ENCODE measurements around the gene PRDM16. TPM values are rescaled to one million over a fixed set of nuclear protein-coding genes. Genes with fewer than 3 reads are reported as not detected.

PRDM16 gene
- total RNA-seq, 1 donor from 2014 or later = not detected

- no peak for DNase-seq (ENCODE audit: low read depth)
Observed at GRCh38 chr1:3363756-3364155, 294.8 kb downstream of the PRDM16 start.

GRCh38 chr1:3364551-3364950, 295.5 kb downstream of the PRDM16 start:
- no peak for DNase-seq (ENCODE audit: low read depth)

- no peak for DNase-seq (ENCODE audit: low read depth)
Observed at GRCh38 chr1:3364983-3365382, 296.0 kb downstream of the PRDM16 start.

DNA sequence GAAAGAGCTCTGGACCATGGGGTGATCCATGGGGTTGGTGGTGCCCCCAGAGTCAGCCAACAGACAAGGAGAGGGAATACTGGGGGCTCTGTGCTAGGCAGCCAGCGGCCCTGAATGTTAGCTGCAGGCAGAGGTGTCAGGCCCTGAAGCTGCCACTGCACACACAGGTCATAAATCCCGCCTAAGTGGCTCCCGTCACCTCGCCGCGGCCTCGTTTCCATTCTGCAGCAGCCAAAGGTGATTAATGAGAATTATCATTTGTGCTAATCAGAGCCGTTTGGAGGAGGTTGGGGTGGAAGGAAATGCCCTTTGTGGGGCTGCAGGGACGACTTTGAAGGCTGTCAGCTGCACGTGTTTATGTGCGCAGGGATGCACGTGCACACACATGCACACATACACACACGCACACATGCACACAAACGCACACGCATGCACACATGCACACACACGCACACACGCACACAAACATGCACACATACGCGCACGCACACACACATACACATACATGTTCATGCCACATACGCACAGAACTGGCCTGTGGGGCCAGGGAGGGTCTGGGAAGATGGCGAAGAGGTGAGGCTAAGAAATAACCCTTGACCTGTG, 296.6 kb downstream of the PRDM16 start:
- no peak for DNase-seq (ENCODE audit: low read depth)

DNA sequence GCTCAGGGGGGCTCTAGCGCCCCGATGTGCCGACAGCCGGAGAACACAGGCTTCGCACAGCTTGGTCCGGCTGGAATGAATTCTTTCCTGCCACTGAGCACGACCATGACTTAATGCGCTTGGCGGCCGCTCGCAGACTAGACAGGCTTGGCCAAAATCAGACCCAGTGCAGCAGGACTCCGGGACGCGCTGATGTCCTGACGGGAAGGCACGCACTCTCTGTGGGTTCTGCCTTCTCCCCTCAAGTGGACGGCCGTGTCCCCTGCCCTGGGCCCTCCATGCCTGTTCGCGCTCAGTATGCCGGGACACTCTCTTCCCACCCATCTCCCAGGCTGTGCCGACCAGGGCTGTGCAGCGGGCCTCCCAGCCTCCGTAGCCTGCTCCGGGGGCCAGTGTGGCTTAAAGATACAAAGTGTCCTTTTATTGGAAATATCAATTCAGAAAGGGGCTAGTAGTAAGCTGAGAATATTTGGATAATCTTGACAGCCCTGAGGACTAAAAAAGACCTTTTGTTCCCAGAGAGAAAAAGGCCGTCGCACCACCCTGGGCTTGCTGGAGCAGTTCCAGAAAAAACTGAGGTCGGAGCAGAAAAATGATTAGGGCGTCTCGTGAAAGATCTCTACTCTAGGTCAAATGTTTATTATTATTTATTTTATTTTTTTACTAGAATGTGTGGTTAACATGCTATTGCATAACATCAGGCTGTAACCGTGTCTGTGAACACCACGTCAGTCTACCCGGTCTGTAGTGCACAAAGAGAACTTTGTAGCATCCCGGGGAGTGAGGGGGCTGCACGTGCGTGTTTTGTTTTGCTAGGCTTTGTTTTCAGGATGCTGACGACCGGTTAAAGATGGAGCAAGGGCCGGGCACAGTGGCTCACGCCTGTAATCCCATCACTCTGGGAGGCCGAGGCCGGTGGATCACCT, 297.4 kb downstream of the PRDM16 start:
- no peak for DNase-seq (ENCODE audit: low read depth)

- peak; percentile 59 for DNase-seq (ENCODE audit: low read depth)
Observed at GRCh38 chr1:3367376-3367775, 298.4 kb downstream of the PRDM16 start.

DNA sequence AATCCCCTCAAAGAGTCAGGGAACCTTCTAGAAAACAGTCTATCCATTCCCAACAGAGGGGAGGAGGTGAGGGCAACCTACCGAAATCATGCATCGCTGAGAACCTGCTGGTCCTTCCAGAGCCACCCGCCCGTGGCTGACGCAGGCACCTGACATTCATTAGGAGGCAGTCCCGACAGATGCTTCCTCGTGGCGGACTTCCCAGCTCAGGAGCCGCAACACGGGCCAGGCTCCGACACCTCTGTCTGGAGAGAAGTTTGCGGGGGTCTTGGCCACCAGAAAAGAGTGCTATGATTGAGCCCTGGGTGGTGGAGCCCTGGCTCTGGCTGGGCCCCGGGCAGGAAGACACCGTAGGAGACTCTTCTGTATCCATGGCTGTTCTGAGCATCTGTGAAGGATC, 299.1 kb downstream of the PRDM16 start:
- no peak for DNase-seq (ENCODE audit: low read depth)

GRCh38 chr1:3368711-3369445, 299.9 kb downstream of the PRDM16 start:
- DNase-seq (ENCODE audit: low read depth) = no peak

- peak; percentile 55 for DNase-seq (ENCODE audit: low read depth)
Observed at GRCh38 chr1:3369446-3370076, 300.6 kb downstream of the PRDM16 start.

GRCh38 chr1:3370856-3371703, 302.1 kb downstream of the PRDM16 start:
- no peak for DNase-seq (ENCODE audit: low read depth)

DNA sequence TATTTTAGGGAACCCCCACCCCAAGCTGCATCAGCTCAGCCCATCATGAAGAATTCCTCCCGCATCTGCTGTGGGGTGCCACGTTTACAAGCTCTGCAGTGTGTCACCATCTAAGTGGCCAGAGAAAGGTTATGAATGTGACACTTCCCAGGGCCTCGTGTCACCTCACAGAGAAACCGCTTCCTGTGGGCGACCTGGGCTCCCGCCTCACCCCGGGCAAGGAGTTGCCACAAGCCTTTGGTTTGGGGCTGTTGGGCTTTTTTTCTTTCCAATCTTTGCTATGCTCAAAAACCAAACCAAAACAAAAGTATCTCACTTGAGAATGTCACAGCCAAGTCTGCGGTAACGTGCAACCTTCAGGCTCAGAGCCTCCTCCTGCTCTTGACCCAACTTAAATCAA, 303.3 kb downstream of the PRDM16 start:
- no peak for DNase-seq (ENCODE audit: low read depth)

- no peak for DNase-seq (ENCODE audit: low read depth)
Observed at GRCh38 chr1:3373175-3373574, 304.2 kb downstream of the PRDM16 start.

- DNase-seq (ENCODE audit: low read depth) = no peak
Observed at GRCh38 chr1:3373700-3374405, 304.9 kb downstream of the PRDM16 start.

- DNase-seq (ENCODE audit: low read depth) = no peak
Observed at GRCh38 chr1:3375245-3375644, 306.2 kb downstream of the PRDM16 start.

DNA sequence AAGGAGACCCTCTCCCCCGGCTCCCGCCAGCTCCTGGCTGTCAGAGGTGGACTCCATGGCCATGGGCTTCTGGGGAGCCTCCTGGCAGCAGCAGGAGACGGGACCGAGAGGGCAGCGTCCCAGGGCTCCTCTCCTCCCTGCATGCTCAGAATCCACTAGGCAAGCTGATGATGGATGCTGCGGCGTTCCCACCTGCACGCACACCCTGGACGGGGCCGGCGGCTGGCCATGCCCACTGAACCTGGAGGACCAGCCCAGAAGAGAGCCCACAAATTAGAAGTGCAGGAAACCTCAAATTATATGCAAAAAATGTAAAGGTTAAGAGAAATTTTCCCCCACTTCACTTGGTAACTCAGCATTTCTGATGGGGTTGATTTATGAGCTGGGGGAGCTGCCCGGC, 308.2 kb downstream of the PRDM16 start:
- no peak for DNase-seq (ENCODE audit: low read depth)

DNA sequence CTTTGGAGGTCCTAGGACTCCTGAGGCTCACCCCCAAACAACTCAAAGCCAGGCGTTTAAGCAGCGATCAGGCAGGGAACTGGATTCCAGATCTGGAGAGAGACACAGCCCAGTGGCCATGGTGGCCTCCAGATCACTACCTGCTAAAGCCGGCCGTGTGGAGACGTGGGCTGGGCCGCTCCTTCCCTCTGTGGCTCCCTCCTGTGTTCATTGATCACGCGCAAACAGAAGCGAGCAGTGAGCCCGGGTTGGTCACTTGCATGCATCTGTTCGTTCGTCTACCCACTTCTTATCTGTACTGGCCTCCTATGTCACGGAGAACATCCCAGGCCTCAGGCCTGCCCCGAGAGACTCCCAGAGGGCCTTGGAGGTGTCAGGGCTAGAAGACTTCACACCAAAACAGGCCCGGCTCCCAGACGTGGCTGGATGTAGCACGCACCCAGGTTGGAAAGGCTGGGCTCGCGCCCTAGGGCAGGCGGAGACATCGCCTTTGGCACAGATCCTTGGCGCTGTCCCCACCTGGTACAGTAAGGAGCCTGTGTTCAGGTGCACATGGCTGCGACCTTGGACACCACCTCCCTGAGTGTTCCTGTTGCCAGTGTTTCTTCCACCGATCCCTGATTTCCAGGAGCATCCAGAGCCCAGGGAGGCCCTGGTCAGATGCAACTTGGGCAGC, 308.7 kb downstream of the PRDM16 start:
- DNase-seq (ENCODE audit: low read depth) = no peak

DNA sequence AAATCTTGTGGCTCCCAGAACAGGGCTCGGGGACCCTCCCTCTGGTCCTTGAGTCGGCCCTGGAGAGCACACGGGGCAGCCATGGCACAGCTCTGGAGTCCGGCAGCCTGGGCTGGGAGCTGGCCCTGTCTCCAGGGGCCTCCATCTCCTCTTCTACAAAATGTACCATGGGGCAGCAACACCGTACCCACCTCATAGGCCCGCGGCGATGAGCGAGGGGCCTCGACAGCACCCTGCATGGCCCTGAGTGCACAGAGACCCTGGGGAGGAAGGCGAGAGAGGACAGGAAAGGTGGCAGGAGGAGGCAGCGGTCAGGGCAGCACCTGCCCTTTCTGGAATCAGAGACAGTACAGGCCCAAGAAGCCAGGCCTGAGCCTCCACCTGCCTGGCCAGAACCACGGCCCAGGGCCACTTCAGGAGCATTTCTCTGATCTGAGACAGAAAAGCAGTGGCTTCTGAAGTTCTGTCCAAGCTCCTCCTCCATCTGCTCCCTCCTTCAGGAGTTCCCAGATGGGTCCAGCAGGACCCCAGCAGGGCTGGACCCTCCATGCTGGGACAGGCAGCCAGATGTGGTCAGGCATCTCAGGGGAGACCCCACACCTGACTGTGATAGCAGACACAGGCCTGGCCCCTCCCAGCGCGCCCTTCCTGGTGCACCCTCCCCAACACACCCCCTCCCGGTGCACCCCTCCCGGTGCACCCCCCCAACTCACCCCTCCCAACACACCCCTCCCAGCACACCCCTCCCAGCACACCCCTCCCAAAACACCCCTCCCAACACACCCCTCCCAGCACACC, 309.6 kb downstream of the PRDM16 start:
- no peak for DNase-seq (ENCODE audit: low read depth)

GRCh38 chr1:3379934-3380333, 310.9 kb downstream of the PRDM16 start:
- no peak for DNase-seq (ENCODE audit: low read depth)

DNA sequence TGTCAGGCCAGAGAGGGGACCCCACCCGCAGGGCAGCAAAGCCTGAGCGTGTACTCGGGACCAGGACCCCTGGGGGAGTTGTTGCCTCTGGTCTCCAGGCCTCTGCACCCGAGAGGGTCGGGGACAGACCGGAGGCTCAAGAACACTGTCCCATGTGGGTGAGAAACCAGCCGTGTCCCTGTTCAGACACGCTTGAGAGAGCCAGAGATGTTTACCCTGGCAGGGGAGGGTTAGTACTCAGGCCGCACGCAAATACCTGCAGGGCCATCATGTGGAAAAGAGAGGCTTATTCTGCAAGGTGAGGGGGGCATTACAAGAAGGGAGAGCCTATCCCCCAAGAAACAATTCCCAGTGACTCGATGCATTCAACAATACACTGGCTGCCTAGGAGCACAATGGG, 311.5 kb downstream of the PRDM16 start:
- DNase-seq (ENCODE audit: low read depth) = no peak
